Stimulated activated CD4-positive, alpha-beta T cell treated with anti-CD3 and anti-CD28 coated beads, Interleukin-4, amount 100 ng/mL, for 48 hours (primary cell): ENCODE results near the gene ITGBL1.

Experiments used
- DNase-seq, 2 donors: peaks; one replicate each; pipeline ENCODE4 v3.0.0-alpha.2; 2020; ENCODE audit warnings: low read depth in 2 of 2

ITGBL1 gene

GRCh38 chr13:101451641-101452040 lies 834 bp upstream of the ITGBL1 start:
- DNase-seq: no peak

DNA sequence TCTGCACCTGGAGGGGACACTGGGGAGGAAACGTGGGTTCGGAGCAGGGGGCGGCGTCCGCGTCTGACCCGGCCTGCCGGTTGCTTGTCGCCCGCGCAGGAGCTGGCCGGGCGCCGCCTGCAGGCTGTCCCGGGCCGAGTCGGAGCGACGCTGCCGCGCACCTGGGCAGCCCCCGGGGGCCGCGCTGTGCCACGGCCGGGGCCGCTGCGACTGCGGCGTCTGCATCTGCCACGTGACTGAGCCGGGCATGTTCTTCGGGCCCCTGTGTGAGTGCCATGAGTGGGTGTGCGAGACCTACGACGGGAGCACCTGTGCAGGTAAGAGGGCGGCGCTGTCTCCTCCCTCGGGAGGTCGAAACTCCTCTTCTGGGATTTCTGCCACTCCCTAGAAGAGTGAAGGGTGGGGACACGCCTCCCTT lies 1.3 kb downstream of the ITGBL1 start:
- DNase-seq: no peak

DNA sequence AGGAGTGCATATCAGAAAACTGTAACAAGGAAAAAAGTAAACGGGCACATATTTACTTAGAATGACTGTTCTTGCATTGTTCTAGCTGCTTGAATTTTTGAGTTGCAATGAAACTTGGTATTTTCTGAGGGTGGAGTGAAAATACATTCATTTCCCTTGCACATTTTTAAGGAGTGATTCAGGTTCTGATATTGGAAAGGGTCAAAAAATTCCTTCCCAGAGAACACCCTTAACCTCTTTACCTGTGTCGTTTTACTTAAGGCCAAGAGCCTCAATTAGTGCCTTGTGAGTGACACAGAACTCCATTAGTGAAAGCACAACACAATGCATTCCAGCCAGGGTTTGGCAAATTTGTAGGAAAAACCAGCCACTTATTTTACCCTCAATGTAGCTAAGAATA lies 2.3 kb downstream of the ITGBL1 start:
- no peak for DNase-seq

DNA sequence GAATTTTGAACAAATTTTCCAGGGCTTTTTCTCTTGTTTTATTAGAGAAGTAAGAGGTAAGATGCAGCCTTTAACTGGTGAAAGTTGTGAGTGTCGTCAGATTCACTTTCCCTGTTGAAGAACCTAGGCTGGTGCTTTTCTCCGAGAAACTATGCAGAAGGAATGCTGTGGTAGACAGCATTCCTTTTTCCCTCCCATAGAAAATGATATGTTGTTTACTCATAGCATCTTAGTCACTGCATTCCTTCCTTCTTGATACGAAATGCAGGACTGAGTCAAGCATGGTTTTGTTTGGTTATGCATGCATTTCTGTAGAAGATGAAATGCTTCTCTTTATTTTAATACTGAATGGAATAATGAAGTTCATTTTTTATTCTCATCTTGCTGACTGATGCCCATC lies 3.4 kb downstream of the ITGBL1 start:
- DNase-seq: no peak

DNA sequence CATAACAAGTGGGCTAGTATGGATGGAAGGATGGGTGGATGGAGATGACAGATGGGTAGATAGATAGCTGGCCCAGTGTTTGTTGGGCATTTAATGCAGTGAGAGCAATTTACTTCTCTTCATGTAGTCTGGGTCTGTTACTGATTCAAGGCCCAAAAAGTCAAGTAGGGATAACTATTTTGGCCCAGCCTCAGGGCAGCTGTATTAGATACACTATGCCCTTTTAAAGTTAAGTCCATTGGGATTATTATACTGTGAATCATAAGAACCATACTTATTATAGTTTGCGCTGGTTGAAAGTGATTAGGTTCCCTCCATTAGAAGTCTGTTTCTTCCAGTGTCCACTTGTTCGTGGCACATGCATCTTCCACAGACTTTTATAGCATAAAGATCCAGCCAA lies 4.7 kb downstream of the ITGBL1 start:
- no peak for DNase-seq

DNA sequence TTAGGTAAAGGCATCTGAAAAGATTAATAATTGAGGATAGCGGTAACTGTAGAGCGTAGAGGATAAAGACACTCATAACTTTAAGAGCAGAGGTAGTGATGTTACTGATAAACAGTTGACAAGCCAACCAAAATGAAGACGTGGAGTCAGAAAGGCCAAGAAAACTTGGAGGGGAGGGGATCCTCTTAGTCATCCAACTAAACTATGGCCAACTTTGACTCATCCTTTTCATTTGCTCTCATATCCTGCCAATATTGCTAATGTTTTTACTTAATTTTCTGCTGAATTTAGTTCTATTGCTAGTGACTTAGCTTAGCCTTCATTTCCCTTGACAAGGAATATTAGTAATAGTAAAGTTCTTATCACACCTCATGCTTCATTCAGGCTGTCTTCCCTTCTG lies 13.4 kb downstream of the ITGBL1 start:
- DNase-seq: no peak

DNA sequence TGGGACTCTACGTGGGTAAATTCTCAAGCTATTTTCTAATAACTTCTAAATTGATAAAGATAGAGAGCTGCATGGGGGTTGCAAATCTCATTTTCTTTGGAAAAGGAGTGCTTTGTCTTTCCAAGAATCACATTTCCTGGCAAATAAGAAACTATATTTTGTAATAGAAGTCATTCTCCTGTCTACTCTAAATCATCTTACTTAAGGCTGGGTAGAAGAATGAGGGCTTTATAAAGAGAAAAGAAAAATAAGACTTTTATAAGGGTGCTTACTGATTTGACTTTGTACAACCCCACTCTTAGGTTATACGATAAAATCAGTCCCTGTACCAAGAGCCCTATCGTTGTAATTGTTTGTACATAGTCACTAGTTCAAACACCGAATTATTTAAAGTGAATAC lies 14.9 kb downstream of the ITGBL1 start:
- no peak for DNase-seq

- no peak for DNase-seq
Observed at GRCh38 chr13:101473458-101473857, 21.0 kb downstream of the ITGBL1 start.

GRCh38 chr13:101474419-101474957 lies 22.0 kb downstream of the ITGBL1 start:
- DNase-seq: no peak

- no peak for DNase-seq
Observed at GRCh38 chr13:101475536-101475935, 23.1 kb downstream of the ITGBL1 start.

DNA sequence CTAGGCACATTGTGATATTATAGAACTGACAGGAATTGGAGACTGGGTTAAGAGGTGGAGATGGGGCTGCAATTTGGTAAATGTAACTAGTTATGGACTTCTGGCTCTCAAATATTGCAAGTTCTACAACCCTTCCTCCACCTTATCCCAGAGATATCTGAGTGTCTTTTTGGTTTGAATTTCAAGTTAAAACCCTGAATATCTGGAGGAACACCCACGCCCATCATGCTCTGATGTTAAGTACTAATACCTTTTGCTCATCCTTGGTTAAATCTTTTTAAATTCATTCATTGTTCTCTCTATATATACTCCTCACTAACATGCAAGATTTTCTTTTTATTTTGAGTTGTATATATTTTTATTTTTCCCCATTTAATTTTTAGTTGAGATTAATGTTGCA lies 28.9 kb downstream of the ITGBL1 start:
- DNase-seq: no peak

DNA sequence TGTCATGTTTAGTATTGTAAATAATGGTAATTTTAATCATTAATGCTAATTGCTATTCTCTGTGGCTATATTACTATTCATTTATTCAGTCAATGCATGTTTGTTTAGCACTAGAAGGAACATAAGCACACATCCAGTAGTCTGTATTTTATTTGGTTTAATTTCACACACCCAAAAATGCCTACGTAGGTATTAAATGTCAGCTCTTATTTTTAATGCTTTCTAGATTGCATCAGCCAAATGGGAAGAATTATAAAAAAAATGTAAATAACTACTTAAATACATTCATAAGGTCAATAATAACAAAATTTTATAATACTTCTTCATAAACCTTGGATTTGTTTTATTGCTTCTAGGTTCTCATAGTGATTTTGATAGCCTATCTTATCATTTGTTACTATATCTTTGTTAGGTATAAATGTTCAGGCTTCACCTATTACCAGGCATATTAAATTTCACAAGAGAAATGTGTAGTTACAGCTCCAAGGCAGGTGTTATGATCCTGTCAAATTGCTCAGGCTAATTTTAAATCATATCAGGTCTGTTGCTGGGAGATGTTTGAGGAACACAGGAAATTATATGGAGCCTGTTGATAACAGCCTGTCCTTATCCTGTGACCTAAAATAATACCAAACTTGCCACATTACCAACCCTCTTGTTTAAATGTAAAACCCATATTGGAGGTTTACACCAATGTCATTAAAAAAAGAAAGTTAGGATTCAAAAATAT lies 34.4 kb downstream of the ITGBL1 start:
- no peak for DNase-seq

- no peak for DNase-seq
Observed at GRCh38 chr13:101487438-101487830, 35.0 kb downstream of the ITGBL1 start.

- DNase-seq: no peak
Observed at GRCh38 chr13:101488734-101489133, 36.3 kb downstream of the ITGBL1 start.

DNA sequence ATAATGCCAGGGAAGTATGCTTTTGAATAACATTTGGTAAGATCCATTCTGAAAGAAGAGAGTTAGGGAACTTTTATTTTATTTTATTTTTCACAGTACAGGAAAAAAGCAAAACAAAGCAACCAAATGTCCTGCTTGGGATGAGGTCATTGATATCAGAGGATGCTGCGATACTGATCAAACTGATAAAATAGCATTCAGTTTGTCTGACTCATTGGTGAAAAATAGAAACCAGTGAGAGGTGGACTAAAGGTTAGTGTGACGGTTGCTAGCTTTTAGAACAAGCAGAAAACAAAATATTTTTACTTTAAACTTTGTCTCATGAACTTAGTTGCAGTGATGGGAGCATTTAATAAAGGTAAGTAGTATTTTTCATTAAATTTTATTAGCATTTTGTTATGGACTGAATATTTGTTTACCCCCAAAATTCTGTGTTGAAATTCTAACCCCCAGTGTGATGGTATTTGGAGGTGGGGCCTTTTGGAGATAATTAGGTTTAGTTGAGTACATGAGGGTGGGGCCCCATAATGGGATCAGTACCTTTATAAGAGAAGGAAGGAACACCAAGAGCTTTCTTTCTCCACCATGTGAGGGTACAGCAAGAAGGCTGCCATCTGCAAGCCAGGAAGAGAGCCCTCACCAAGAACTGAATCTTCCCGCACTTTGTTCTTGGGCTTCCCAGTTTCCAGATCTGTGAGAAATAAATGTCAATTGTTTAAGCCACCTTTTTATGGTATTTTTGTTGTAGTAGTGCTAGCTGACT lies 37.3 kb downstream of the ITGBL1 start:
- DNase-seq: no peak

- no peak for DNase-seq
Observed at GRCh38 chr13:101490406-101491015, 38.0 kb downstream of the ITGBL1 start.

GRCh38 chr13:101492251-101492910 lies 39.9 kb downstream of the ITGBL1 start:
- DNase-seq: no peak

- no peak for DNase-seq
Observed at GRCh38 chr13:101493541-101493940, 41.1 kb downstream of the ITGBL1 start.

GRCh38 chr13:101499406-101499805 lies 46.9 kb downstream of the ITGBL1 start:
- DNase-seq: no peak

DNA sequence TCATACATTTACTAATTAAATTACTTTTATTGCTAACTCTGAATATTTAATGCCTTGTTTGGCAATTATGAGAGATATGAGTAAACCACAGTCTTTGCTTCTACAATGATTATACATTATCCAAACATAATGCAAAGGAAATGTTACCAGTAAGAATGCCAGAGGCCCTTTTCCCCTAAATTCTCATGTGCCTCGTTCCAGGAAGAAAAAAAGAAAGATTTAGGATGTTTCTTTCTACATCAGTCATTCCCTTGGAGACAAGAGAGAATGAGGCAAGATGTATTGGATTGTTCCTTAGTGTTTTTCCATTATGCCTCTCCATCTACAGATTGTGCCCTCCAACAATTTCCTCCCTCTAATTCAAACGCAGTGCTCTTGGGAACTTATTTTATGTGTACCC lies 50.1 kb downstream of the ITGBL1 start:
- DNase-seq: no peak

DNA sequence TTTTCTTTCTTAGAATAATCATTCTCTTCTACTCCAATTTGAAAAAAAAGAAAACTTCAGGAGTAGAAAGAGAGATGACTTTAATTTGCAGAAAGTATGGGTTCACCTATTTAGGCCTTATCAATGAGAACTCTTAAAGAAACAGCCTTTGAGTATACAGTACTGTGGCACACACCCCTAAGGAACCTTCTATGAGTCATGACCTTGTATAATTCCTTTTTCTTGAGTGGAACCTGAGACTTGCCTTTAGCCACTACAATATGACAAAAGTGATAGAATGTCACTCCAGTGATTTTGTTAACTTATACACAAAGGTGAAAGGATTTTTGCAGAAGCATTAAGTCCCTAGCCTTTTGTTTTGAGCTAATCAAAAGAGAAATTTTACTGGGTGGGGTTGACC lies 58.7 kb downstream of the ITGBL1 start:
- no peak for DNase-seq

DNA sequence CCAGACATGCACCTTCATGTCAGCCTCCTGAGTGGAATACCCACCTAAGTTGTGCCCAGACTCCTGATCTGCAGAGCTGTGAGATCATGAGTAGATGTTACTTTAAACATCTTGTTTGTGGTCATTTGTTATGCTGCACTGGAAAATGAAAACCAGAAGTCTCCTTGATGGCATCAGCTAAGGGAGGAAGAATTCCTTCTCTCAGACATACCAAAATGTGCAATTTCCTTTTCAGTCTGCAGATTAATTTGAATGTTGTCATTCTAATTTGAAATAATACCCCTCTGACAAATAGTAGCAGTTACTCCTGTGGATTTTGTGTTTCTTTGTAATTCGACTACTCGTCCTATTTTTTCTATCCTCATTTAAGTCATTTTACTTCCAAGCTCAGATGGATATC lies 59.3 kb downstream of the ITGBL1 start:
- DNase-seq: no peak
